ENCODE data around the gene NRTN. TPM values are rescaled to one million over a fixed set of nuclear protein-coding genes. Genes with fewer than 3 reads are reported as not detected.

NRTN gene
- total RNA-seq, 2 donors from 2014 or later: 0.35 to 0.39 TPM

- peaks cover 5% of the 10 kb centered on the region for H3K4me1 Mint-ChIP-seq
- DNase-seq (no peak), ATAC-seq (peak; percentile 2)
- H3K36me3 Mint-ChIP-seq (ENCODE audit: low read depth): peaks cover 5% of the 10 kb centered on the region
- H3K4me3 Mint-ChIP-seq: no peak within 1 kb of the TSS
- H3K9me3 ChIP-seq (ENCODE audit: control insufficient read depth, low read length, poor library complexity, severe bottlenecking): no peaks in the 10 kb centered on the region
- no peaks in the 10 kb centered on the region for H3K27me3 Mint-ChIP-seq
- no peak within 1 kb of the TSS for H3K27ac Mint-ChIP-seq
These were observed 20.2 kb upstream of the NRTN start, which contains the start of gene PRR22 for GRCh38 chr19:5784581-5785147. Gene PRR22, minus strand, starts transcription at chr19:5784746. Its CDS starts 86 bp downstream, at chr19:5784660.

- H3K4me3 Mint-ChIP-seq: no peak overlapping the region
- no peak overlapping the region for H3K27ac Mint-ChIP-seq
- H3K9me3 ChIP-seq (ENCODE audit: control insufficient read depth, low read length, poor library complexity, severe bottlenecking): no peaks in the 10 kb centered on the region
- no peak for DNase-seq
- H3K4me1 Mint-ChIP-seq: peaks cover 9% of the 10 kb centered on the region
- H3K36me3 Mint-ChIP-seq (ENCODE audit: low read depth): peaks cover 10% of the 10 kb centered on the region
- no peak for ATAC-seq
- no peaks in the 10 kb centered on the region for H3K27me3 Mint-ChIP-seq
These were observed 19.4 kb upstream of the NRTN start for GRCh38 chr19:5785423-5785822.

GRCh38 chr19:5786593-5787408 lies 18.1 kb upstream of the NRTN start:
- H3K9me3 ChIP-seq (ENCODE audit: control insufficient read depth, low read length, poor library complexity, severe bottlenecking): no peaks in the 10 kb centered on the region
- peaks cover 10% of the 10 kb centered on the region for H3K4me1 Mint-ChIP-seq
- no peaks in the 10 kb centered on the region for H3K27me3 Mint-ChIP-seq
- peaks cover 11% of the 10 kb centered on the region for H3K36me3 Mint-ChIP-seq (ENCODE audit: low read depth)
- ATAC-seq: no peak
- H3K4me3 Mint-ChIP-seq: no peak overlapping the region
- no peak for DNase-seq
- H3K27ac Mint-ChIP-seq: peak overlapping the region; percentile 73

GRCh38 chr19:5787409-5788182 lies 17.3 kb upstream of the NRTN start:
- no peaks in the 10 kb centered on the region for H3K9me3 ChIP-seq (ENCODE audit: control insufficient read depth, low read length, poor library complexity, severe bottlenecking)
- no peak overlapping the region for H3K27ac Mint-ChIP-seq
- ATAC-seq (no peak), DNase-seq (no peak)
- peaks cover 10% of the 10 kb centered on the region for H3K4me1 Mint-ChIP-seq
- no peaks in the 10 kb centered on the region for H3K27me3 Mint-ChIP-seq
- H3K4me3 Mint-ChIP-seq: peak overlapping the region; percentile 39
- peaks cover 11% of the 10 kb centered on the region for H3K36me3 Mint-ChIP-seq (ENCODE audit: low read depth)

- peaks cover 11% of the 10 kb centered on the region for H3K36me3 Mint-ChIP-seq (ENCODE audit: low read depth)
- no peak overlapping the region for H3K27ac Mint-ChIP-seq
- H3K9me3 ChIP-seq (ENCODE audit: control insufficient read depth, low read length, poor library complexity, severe bottlenecking): no peaks in the 10 kb centered on the region
- DNase-seq: no peak
- peak overlapping the region; percentile 39 for H3K4me3 Mint-ChIP-seq
- ATAC-seq: no peak
- peaks cover 10% of the 10 kb centered on the region for H3K4me1 Mint-ChIP-seq
- no peaks in the 10 kb centered on the region for H3K27me3 Mint-ChIP-seq
These were observed 16.4 kb upstream of the NRTN start for GRCh38 chr19:5788422-5788821.

GRCh38 chr19:5789351-5789761 lies 15.5 kb upstream of the NRTN start:
- no peaks in the 10 kb centered on the region for H3K9me3 ChIP-seq (ENCODE audit: control insufficient read depth, low read length, poor library complexity, severe bottlenecking)
- no peak for ATAC-seq
- Mint-ChIP-seq H3K27me3 (no peaks in the 10 kb centered on the region), H3K27ac (peak overlapping the region; percentile 95), H3K4me1 (peaks cover 10% of the 10 kb centered on the region), H3K4me3 (no peak overlapping the region), H3K36me3 (ENCODE audit: low read depth) (peaks cover 11% of the 10 kb centered on the region)
- DNase-seq: no peak

- no peaks in the 10 kb centered on the region for H3K9me3 ChIP-seq (ENCODE audit: control insufficient read depth, low read length, poor library complexity, severe bottlenecking)
- Mint-ChIP-seq H3K4me3 (peak overlapping the region; percentile 93), H3K27ac (peak overlapping the region; percentile 95), H3K36me3 (ENCODE audit: low read depth) (peaks cover 11% of the 10 kb centered on the region), H3K4me1 (peaks cover 10% of the 10 kb centered on the region), H3K27me3 (no peaks in the 10 kb centered on the region)
- ATAC-seq (no peak), DNase-seq (no peak)
These were observed 14.8 kb upstream of the NRTN start for GRCh38 chr19:5789886-5790558.

GRCh38 chr19:5790559-5791520 lies 14.0 kb upstream of the NRTN start, which contains the start of gene DUS3L:
Gene DUS3L, minus strand, starts transcription at chr19:5791163. Its CDS starts 22 bp downstream, at chr19:5791141.
- no peaks in the 10 kb centered on the region for H3K27me3 Mint-ChIP-seq
- H3K4me3 Mint-ChIP-seq: peak within 1 kb of the TSS; percentile 93
- H3K27ac Mint-ChIP-seq: peak within 1 kb of the TSS; percentile 95

GRCh38 chr19:5792224-5792623 lies 12.6 kb upstream of the NRTN start:
- Mint-ChIP-seq H3K4me1 (peaks cover 10% of the 10 kb centered on the region), H3K27me3 (no peaks in the 10 kb centered on the region), H3K36me3 (ENCODE audit: low read depth) (peaks cover 7% of the 10 kb centered on the region), H3K4me3 (no peak overlapping the region), H3K27ac (no peak overlapping the region)
- no peaks in the 10 kb centered on the region for H3K9me3 ChIP-seq (ENCODE audit: control insufficient read depth, low read length, poor library complexity, severe bottlenecking)
- ATAC-seq (no peak), DNase-seq (no peak)

More at GRCh38 chr19:5790559-5791520, 14.0 kb upstream of the NRTN start, which contains the start of gene DUS3L:
- Mint-ChIP-seq H3K36me3 (ENCODE audit: low read depth) (peaks cover 11% of the 10 kb centered on the region), H3K4me1 (peaks cover 10% of the 10 kb centered on the region)
- ATAC-seq (peak; percentile 95), DNase-seq (peak; percentile 88 to 93 (median 89))
- H3K9me3 ChIP-seq (ENCODE audit: control insufficient read depth, low read length, poor library complexity, severe bottlenecking): no peaks in the 10 kb centered on the region

- Mint-ChIP-seq H3K27me3 (no peaks in the 10 kb centered on the region), H3K4me3 (no peak overlapping the region), H3K36me3 (ENCODE audit: low read depth) (peaks cover 7% of the 10 kb centered on the region), H3K4me1 (peaks cover 10% of the 10 kb centered on the region), H3K27ac (no peak overlapping the region)
- DNase-seq (no peak), ATAC-seq (no peak)
- no peaks in the 10 kb centered on the region for H3K9me3 ChIP-seq (ENCODE audit: control insufficient read depth, low read length, poor library complexity, severe bottlenecking)
These were observed 11.7 kb upstream of the NRTN start for GRCh38 chr19:5793188-5793587.

GRCh38 chr19:5795382-5795919 lies 9.4 kb upstream of the NRTN start:
- H3K4me1 Mint-ChIP-seq: peaks cover 3% of the 10 kb centered on the region
- H3K9me3 ChIP-seq (ENCODE audit: control insufficient read depth, low read length, poor library complexity, severe bottlenecking): no peaks in the 10 kb centered on the region
- peaks cover 5% of the 10 kb centered on the region for H3K27me3 Mint-ChIP-seq
- no peak for ATAC-seq
- peaks cover 2% of the 10 kb centered on the region for H3K36me3 Mint-ChIP-seq (ENCODE audit: low read depth)
- H3K27ac Mint-ChIP-seq: no peak overlapping the region
- no peak overlapping the region for H3K4me3 Mint-ChIP-seq
- no peak for DNase-seq

GRCh38 chr19:5798244-5798643 lies 6.6 kb upstream of the NRTN start:
- Mint-ChIP-seq H3K36me3 (ENCODE audit: low read depth) (peaks cover 2% of the 10 kb centered on the region), H3K4me3 (no peak overlapping the region), H3K27ac (no peak overlapping the region), H3K4me1 (peaks cover 7% of the 10 kb centered on the region), H3K27me3 (peaks cover 17% of the 10 kb centered on the region)
- ATAC-seq: no peak
- DNase-seq: no peak
- no peaks in the 10 kb centered on the region for H3K9me3 ChIP-seq (ENCODE audit: control insufficient read depth, low read length, poor library complexity, severe bottlenecking)
